Measurements from ENCODE around the gene LRP1B.

DNA sequence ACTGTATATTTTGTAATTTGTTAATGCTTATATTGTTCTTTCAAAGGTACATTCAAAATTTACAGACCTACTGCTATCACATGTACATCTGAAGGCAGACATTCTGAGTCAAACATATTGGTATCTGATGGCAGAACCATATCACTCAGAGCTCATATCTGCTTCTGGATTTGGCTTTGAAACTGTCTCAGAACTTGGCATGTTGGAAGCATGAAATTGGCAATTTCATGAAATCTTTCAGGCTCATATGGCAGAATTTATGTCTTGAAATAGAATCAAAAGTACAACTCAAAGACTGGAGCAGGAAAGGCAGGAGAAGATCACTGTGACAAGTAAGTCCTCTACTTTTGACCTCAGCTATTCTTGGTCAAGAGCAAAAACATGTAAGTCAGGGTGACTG, 202.3 kb downstream of the LRP1B start:
- TF ChIP-seq POLR2A (IDR thresholded peaks at IDR 0.05): no peak
- TF ChIP-seq, protein P1, sequence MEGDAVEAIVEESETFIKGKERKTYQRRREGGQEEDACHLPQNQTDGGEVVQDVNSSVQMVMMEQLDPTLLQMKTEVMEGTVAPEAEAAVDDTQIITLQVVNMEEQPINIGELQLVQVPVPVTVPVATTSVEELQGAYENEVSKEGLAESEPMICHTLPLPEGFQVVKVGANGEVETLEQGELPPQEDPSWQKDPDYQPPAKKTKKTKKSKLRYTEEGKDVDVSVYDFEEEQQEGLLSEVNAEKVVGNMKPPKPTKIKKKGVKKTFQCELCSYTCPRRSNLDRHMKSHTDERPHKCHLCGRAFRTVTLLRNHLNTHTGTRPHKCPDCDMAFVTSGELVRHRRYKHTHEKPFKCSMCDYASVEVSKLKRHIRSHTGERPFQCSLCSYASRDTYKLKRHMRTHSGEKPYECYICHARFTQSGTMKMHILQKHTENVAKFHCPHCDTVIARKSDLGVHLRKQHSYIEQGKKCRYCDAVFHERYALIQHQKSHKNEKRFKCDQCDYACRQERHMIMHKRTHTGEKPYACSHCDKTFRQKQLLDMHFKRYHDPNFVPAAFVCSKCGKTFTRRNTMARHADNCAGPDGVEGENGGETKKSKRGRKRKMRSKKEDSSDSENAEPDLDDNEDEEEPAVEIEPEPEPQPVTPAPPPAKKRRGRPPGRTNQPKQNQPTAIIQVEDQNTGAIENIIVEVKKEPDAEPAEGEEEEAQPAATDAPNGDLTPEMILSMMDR (IDR thresholded peaks at IDR 0.05 in 4 of 5, conservative IDR thresholded peaks at IDR 0.05 in 1 of 5): no peak
